Vagina (tissue), 2 donors: Measurements from ENCODE around the gene DNAH2. TPM values are rescaled to one million over a fixed set of nuclear protein-coding genes. Genes with fewer than 3 reads are reported as not detected.

Experiments
- DNase-seq, 2 donors: peaks; one replicate each; pipeline ENCODE4 v3.0.0-alpha.2; 2017; ENCODE audit errors: extremely low spot score in 2 of 2
- H3K27ac ChIP-seq: fragments of 200-600 bp; sonication (generic); one replicate; pipeline ENCODE4 v1.5.1; 2019
- H3K27me3 ChIP-seq: fragments of 200-600 bp; sonication (generic); one replicate; pipeline ENCODE4 v1.5.1; 2019
- H3K36me3 ChIP-seq, 2 donors: fragments of 200-600 bp; sonication (generic); one replicate each; pipeline ENCODE4 v1.5.1; 2017 to 2019
- H3K4me1 ChIP-seq: fragments of 200-600 bp; sonication (generic); one replicate; pipeline ENCODE4 v1.5.1; 2019
- H3K4me3 ChIP-seq, 2 donors: fragments of 200-600 bp; sonication (generic); 1 replicate in 1 of 2; 2 replicates in 1 of 2; pipeline ENCODE4 v1.5.1; 2016 to 2019
- H3K9me3 ChIP-seq: fragments of 200-600 bp; sonication (generic); one replicate; pipeline ENCODE4 v1.5.1; 2019
- POLR2A ChIP-seq, 2 donors: fragments of 450-650 bp; IDR thresholded peaks; one replicate each; pipeline ENCODE4 v1.6.1; 2017; ENCODE audit warnings: antibody characterized with exemption in 2 of 2, mild to moderate bottlenecking in 2 of 2, moderate library complexity in 2 of 2
- POLR2AphosphoS5 ChIP-seq, 2 donors: sonication (generic); formaldehyde crosslinking; IDR thresholded peaks; one replicate each; pipeline ENCODE4 v1.9.0; 2017; ENCODE audit warnings: antibody characterized with exemption in 2 of 2, mild to moderate bottlenecking in 2 of 2, low read depth in 1 of 2; ENCODE audit not compliant: insufficient read depth in 1 of 2
- intact Hi-C: fragments of 100-400 bp; cut with DNase I; formaldehyde crosslinking; loops from one replicate; pipeline ENCODE4 v1.15.1; 2023
- total RNA-seq: library from RNA; depleted of rRNA; stranded (reverse); fragments of >200 nt; gene quantifications from one replicate; pipeline ENCODE4 v1.2.3, GENCODE V29; 2016
- TF ChIP-seq, protein P1 (sequence below), 3 experiments: fragments of 450-650 bp in 2 of 3; fragments of 200-600 bp in 1 of 3; sonication (generic) in 1 of 3; IDR thresholded peaks; one replicate each; pipeline ENCODE4 v1.5.1; 2017 to 2019; ENCODE audit warnings: antibody characterized with exemption in 3 of 3, mild to moderate bottlenecking in 2 of 3, moderate library complexity in 2 of 3

DNAH2 gene
- total RNA-seq, 1 donor from 2014 or later: 0.49 TPM

DNA sequence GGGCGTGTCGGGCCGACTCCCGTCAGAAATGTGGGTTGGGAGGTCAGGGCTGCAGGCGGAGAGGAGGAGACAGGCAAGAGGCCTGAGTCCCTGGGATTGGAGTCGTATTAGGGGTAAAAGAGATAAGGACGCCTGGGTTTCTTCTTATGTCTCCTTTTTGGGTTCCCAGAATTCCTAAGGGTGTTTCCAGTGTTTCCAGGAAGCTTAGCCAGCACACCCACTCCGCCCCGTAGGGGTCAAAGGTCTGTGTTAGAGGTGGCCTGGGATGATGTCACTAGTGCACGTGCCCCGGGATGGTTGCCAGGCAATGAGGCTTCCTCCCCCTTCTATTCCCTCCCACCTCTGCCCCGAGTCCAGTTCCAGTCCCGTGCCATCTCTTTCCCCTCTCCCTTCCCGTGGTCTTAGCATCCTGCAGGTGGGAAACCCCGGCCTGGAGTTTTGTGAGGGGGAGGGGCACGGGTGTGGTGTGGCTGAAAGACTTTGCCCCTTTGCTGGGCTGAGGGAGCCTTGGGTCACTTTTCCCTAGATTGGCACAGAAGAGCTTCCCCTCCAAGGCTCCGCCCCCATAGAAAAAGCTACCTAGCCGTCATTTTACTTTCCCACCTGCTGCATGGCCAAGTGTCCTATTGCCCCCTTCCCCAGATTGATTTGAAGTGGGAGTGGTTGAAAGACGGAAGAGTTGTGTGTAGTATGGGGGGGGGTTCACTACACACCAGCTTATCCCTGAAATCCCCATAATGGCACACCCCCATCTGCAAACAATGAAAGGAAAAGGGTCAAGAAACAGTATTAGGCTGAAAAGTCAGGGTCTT lies 119.3 kb downstream of the DNAH2 start:
- Histone ChIP-seq H3K4me1 (peaks cover 59% of the 10 kb centered on the region), H3K36me3 (no peaks in the 10 kb centered on the region), H3K27ac (peak overlapping the region; percentile 99), H3K4me3 (peak overlapping the region; percentile 70 to 95), H3K9me3 (no peaks in the 10 kb centered on the region), H3K27me3 (no peaks in the 10 kb centered on the region)
- peak in 1 of 2 donors; percentile 95 for DNase-seq
- TF ChIP-seq, protein P1, sequence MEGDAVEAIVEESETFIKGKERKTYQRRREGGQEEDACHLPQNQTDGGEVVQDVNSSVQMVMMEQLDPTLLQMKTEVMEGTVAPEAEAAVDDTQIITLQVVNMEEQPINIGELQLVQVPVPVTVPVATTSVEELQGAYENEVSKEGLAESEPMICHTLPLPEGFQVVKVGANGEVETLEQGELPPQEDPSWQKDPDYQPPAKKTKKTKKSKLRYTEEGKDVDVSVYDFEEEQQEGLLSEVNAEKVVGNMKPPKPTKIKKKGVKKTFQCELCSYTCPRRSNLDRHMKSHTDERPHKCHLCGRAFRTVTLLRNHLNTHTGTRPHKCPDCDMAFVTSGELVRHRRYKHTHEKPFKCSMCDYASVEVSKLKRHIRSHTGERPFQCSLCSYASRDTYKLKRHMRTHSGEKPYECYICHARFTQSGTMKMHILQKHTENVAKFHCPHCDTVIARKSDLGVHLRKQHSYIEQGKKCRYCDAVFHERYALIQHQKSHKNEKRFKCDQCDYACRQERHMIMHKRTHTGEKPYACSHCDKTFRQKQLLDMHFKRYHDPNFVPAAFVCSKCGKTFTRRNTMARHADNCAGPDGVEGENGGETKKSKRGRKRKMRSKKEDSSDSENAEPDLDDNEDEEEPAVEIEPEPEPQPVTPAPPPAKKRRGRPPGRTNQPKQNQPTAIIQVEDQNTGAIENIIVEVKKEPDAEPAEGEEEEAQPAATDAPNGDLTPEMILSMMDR (IDR thresholded peaks at IDR 0.05): no peak
- TF ChIP-seq POLR2AphosphoS5 (IDR thresholded peaks at IDR 0.05; ENCODE audit: insufficient read depth in 1 of 2, low read depth in 1 of 2): peak; percentile 52 to 70
- TF ChIP-seq POLR2A (IDR thresholded peaks at IDR 0.05): peak in 1 of 2 donors; percentile 45
- intact Hi-C loops: loop anchor here (5.0 kb wide), 1 partner anchor 210 kb away; the partner anchor contains the start of gene SAT2

DNA sequence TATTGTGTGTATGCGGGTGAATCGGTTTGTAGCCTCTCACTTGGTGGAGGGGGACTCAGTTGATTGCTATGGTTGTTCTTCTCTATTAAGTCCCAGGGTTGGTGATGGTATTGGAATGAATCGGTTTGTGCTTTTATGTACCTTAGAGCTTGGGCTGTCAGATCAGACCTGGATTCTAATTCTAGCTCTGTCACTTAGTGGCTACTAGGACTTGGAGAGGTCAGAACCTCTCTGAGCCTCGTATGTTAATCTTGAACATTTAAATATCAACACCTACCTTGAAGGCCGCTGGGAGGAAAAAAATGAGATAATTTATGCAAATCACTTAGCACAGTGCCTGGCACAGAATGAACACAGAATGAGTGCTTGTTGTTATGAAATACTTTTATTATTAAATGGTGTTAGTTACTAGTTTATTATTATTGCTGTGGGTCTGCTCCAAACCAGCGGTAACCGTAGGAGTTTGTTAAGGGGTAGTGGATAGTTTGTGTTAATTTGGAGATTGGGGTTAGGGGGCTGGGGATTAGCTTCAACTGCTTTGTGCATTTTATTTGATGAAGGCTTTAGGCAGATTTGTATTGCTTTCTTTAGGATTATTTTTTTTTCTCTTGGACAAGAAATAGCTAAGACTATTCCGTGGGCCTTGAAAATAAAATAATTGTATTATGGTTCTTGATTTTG lies 120.0 kb downstream of the DNAH2 start:
- Histone ChIP-seq H3K4me1 (peaks cover 62% of the 10 kb centered on the region), H3K27me3 (no peaks in the 10 kb centered on the region), H3K27ac (peak overlapping the region; percentile 99), H3K36me3 (no peaks in the 10 kb centered on the region), H3K9me3 (no peaks in the 10 kb centered on the region), H3K4me3 (peak overlapping the region; percentile 24 to 70)
- no peak for DNase-seq
- intact Hi-C loops: loop anchor here (5.0 kb wide), 1 partner anchor 210 kb away; the partner anchor contains the start of gene SAT2
- TF ChIP-seq POLR2AphosphoS5 (IDR thresholded peaks at IDR 0.05; ENCODE audit: insufficient read depth in 1 of 2, low read depth in 1 of 2) (no peak), POLR2A (IDR thresholded peaks at IDR 0.05) (no peak)
- TF ChIP-seq, protein P1 (IDR thresholded peaks at IDR 0.05): no peak

DNA sequence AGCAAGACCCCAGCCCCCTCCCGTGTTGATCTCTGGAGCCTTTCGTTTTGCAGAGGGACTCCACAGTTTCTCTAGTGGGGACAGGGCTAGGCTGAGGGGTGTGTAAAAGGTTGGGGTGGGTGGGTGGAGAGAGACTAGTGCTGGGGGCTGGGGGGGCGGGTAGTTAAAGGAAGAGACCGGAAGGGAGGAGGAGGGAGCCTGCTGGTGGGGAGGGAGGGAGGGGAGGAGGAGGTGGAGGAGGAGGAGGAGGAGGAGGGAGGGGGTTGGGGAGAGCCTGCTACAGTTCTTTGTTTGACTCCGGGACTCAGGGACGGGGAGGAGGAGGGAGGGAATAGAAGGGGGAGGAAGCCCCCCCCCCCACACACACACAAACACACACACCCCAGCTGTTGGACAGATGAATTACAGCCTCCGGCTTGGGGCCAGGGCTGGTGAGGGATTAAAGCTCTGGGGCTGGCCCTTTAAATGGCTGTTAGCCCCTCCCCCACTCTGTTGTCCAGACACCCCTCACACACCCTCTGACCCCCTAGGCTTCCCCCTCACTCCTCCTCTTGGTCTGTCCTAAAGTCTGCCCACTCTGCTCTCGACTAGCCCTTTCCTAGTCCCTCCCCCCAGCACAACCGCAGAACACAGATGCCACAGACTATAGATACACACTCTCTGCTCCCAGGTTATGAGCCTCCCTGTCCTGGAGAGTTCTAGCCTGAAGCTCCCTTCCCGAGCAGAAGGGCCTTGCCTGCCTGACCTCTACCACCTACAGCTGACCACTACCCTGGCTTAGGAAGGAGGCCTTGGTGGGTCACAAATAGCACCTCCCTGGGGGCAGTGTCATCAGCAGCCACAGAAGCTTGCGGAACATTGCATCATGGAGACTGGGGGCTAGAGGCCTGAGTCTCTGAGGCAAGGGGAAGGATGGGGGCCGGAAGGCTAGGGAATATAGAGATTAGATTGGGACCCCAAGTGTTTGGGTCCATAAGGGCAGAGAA lies 120.8 kb downstream of the DNAH2 start:
- Histone ChIP-seq H3K9me3 (no peaks in the 10 kb centered on the region), H3K36me3 (no peaks in the 10 kb centered on the region), H3K27ac (peak overlapping the region; percentile 99), H3K27me3 (no peaks in the 10 kb centered on the region), H3K4me1 (peaks cover 67% of the 10 kb centered on the region), H3K4me3 (peak overlapping the region; percentile 24)
- TF ChIP-seq POLR2AphosphoS5 (IDR thresholded peaks at IDR 0.05; ENCODE audit: insufficient read depth in 1 of 2, low read depth in 1 of 2): no peak
- TF ChIP-seq, protein P1 (IDR thresholded peaks at IDR 0.05): no peak
- no peak for TF ChIP-seq POLR2A (IDR thresholded peaks at IDR 0.05)
- no peak for DNase-seq
- intact Hi-C loops: loop anchor here (5.0 kb wide), 1 partner anchor 211 kb away; the partner anchor contains the start of gene SAT2

DNA sequence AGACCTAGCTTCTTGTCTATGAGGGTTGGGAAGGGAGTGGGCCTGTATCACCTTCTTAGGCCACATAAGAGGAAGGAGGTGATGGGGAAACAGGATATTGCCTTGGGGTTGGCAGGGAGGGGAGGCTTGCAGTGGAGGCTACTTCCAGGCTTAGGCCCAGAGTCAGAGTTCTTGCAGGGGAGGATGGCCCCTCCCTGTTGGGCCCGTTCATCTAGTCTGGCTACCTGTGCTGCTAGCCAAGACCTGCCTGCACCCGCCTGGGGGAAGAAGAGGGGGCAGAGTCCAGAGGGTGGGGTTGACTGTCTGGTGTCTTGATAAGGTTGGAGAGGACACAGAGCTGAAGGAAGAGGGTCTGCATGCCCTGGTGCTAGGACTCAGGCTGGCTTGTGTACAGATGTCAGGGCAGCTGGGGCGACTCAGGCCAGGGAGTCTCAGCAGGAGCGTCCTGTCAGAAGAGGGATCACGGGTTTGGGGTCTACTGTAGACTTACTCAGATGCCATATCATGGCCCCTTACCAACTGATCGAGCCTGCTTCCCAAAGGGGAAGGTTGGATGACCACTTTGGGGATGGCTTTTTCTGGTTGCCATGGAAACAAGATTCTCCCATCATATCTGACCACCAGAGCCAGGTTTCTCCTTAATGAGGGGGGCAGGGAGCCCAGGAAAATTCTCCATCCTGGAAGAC lies 121.8 kb downstream of the DNAH2 start:
- intact Hi-C loops: loop anchor here (5.0 kb wide), 1 partner anchor 212 kb away; the partner anchor contains the start of gene SAT2
- H3K27me3 ChIP-seq: no peaks in the 10 kb centered on the region
- no peaks in the 10 kb centered on the region for H3K36me3 ChIP-seq
- H3K4me1 ChIP-seq: peaks cover 74% of the 10 kb centered on the region
- no peak for DNase-seq
- TF ChIP-seq, protein P1 (IDR thresholded peaks at IDR 0.05): no peak
- no peak for TF ChIP-seq POLR2A (IDR thresholded peaks at IDR 0.05)
- no peak for TF ChIP-seq POLR2AphosphoS5 (IDR thresholded peaks at IDR 0.05; ENCODE audit: insufficient read depth in 1 of 2, low read depth in 1 of 2)
- H3K9me3 ChIP-seq: no peaks in the 10 kb centered on the region
- H3K4me3 ChIP-seq: no peak overlapping the region
- peak overlapping the region; percentile 99 for H3K27ac ChIP-seq
